Endothelial cell of umbilical vein (primary cell): ENCODE results near the gene ZFYVE28. TPM values are rescaled to one million over a fixed set of nuclear protein-coding genes. Genes with fewer than 3 reads are reported as not detected.

Source experiments
- BruUV-seq: library from RNA; stranded (reverse); fragments of 400-500 nt; replicated peaks from 2 replicates; lab custom pipeline; 2021; lab: Mats Ljungman, UMichigan
- CTCF ChIA-PET: fragments of 300-600, 350-600 bp; sonication (Branson Sonifier 250); formaldehyde crosslinking; loops from one replicate; lab custom pipeline; 2021; ENCODE audit warnings: antibody characterized with exemption, inconsistent platforms; lab: Charles Lee
- POLR2A ChIA-PET: fragments of 300-600, 350-600 bp; sonication (Branson Sonifier 250); formaldehyde crosslinking; loops from one replicate; lab custom pipeline; 2021; ENCODE audit warnings: antibody characterized with exemption, inconsistent platforms; lab: Charles Lee
- DNase-seq: peaks from one replicate; pipeline ENCODE4 v3.0.0-alpha.2; 2011; ENCODE audit warnings: low read depth, low spot score
- FAIRE-seq: peaks from 2 replicates; lab custom pipeline; 2011; peaks lifted over from hg19 to GRCh38; lab: Jason Lieb, UNC
- H2AFZ ChIP-seq: 2 replicates; pipeline ENCODE4 v1.6.0; 2012; ENCODE audit warnings: low read depth, low read length, control low read depth, inconsistent platforms
- H3K27ac ChIP-seq: 2 replicates; pipeline ENCODE4 v1.5.1; 2011; ENCODE audit warnings: low read depth, mild to moderate bottlenecking, control low read depth, low read length, moderate library complexity; ENCODE audit not compliant: insufficient read depth
- H3K27me3 ChIP-seq, 2 experiments: 2 replicates each; pipeline versions ENCODE4 v1.6.0 to v1.6.1; 2011; ENCODE audit warnings: low read length in 2 of 2, mixed read lengths in 1 of 2; ENCODE audit not compliant: control insufficient read depth in 2 of 2, insufficient read depth in 2 of 2
- H3K36me3 ChIP-seq, 2 experiments: 2 replicates in 1 of 2; 3 replicates in 1 of 2; pipeline ENCODE4 v1.5.1; 2011; ENCODE audit warnings: low read length in 2 of 2, mild to moderate bottlenecking in 1 of 2, moderate library complexity in 1 of 2; ENCODE audit not compliant: control insufficient read depth in 2 of 2, insufficient read depth in 2 of 2; ENCODE audit errors: extremely low read depth in 1 of 2
- H3K4me1 ChIP-seq: 3 replicates; pipeline ENCODE4 v1.5.1; 2011; ENCODE audit warnings: mild to moderate bottlenecking, low read length; ENCODE audit not compliant: control insufficient read depth, insufficient read depth; ENCODE audit errors: extremely low read depth
- H3K4me2 ChIP-seq: 2 replicates; pipeline ENCODE4 v1.6.1; 2011; ENCODE audit warnings: low read length, control low read depth, mixed read lengths; ENCODE audit not compliant: insufficient read depth
- H3K4me3 ChIP-seq, 3 experiments: fragments of 200-600 bp in 1 of 3; sonication (generic), shearing (Covaris generic) in 1 of 3; replicated peaks in 1 of 3; 2 replicates each; pipeline ENCODE4 v1.5.1; 2011 to 2016; ENCODE audit warnings: control low read depth in 3 of 3, low read length in 3 of 3, mild to moderate bottlenecking in 2 of 3, inconsistent platforms in 1 of 3, low read depth in 1 of 3, moderate library complexity in 1 of 3; ENCODE audit not compliant: insufficient read depth in 1 of 3
- H3K79me2 ChIP-seq: 2 replicates; pipeline ENCODE4 v1.6.0; 2012; ENCODE audit warnings: low read length, inconsistent platforms; ENCODE audit not compliant: control insufficient read depth, insufficient read depth
- H3K9ac ChIP-seq: replicated peaks from 2 replicates; pipeline ENCODE3; 2011; ENCODE audit warnings: low read length, control low read depth; ENCODE audit not compliant: insufficient read depth; ENCODE audit errors: extremely low read depth
- H3K9me1 ChIP-seq: replicated peaks from 3 replicates; pipeline ENCODE4 v1.6.0; 2011; ENCODE audit warnings: mild to moderate bottlenecking, low read length; ENCODE audit not compliant: control insufficient read depth, insufficient read depth; ENCODE audit errors: extremely low read depth
- H3K9me3 ChIP-seq: replicated peaks from 2 replicates; pipeline ENCODE4 v1.5.1; 2012; ENCODE audit warnings: low read length, inconsistent platforms; ENCODE audit not compliant: control insufficient read depth, insufficient read depth
- H4K20me1 ChIP-seq: replicated peaks from 2 replicates; pipeline ENCODE3; 2011; ENCODE audit warnings: mild to moderate bottlenecking, low read length; ENCODE audit not compliant: control insufficient read depth, insufficient read depth; ENCODE audit errors: extremely low read depth
- EZH2 ChIP-seq: IDR thresholded peaks from 2 replicates; pipeline ENCODE4 v1.6.1; 2012; ENCODE audit warnings: borderline replicate concordance, low read depth, mild to moderate bottlenecking, moderate library complexity, low read length, inconsistent platforms; ENCODE audit not compliant: severe bottlenecking
- FOS ChIP-seq: IDR thresholded peaks from 2 replicates; pipeline ENCODE4 v1.6.1; 2011; ENCODE audit warnings: mild to moderate bottlenecking, low read length, moderate library complexity, borderline replicate concordance; ENCODE audit not compliant: insufficient read depth
- GATA2 ChIP-seq: IDR thresholded peaks from 2 replicates; pipeline ENCODE4 v1.7.0; 2011; ENCODE audit warnings: low read depth, mild to moderate bottlenecking, moderate library complexity, mixed read lengths, low read length; ENCODE audit not compliant: insufficient read length, insufficient read depth
- JUN ChIP-seq: IDR thresholded peaks from 2 replicates; pipeline ENCODE4 v1.6.1; 2011; ENCODE audit warnings: borderline replicate concordance, low read depth; ENCODE audit not compliant: insufficient read length, insufficient read depth
- MYC ChIP-seq: IDR thresholded peaks from one replicate; pipeline ENCODE4 v1.6.1; 2011; ENCODE audit warnings: mild to moderate bottlenecking, low read depth, low read length
- POLR2A ChIP-seq: IDR thresholded peaks from 2 replicates; pipeline ENCODE4 v1.6.1; 2012; ENCODE audit warnings: low read depth, mild to moderate bottlenecking, control low read depth, low read length
- POLR2AphosphoS5 ChIP-seq: IDR thresholded peaks from 2 replicates; pipeline ENCODE4 v1.6.1; 2012; ENCODE audit warnings: low read depth, mild to moderate bottlenecking, control low read depth, low read length, moderate library complexity; ENCODE audit not compliant: insufficient read depth
- dilution Hi-C: fragments of 300-500 bp; cut with MboI; formaldehyde crosslinking; loops from one replicate; pipeline ENCODE4 v1.15.0; 2019; ENCODE audit warnings: low sequenced_read_pairs; ENCODE audit not compliant: extremely low pct_ligation_motif_present
- intact Hi-C: fragments of 100-400 bp; cut with micrococcal nuclease; formaldehyde crosslinking; loops from one replicate; pipeline ENCODE4 v1.10.0; 2022
- polyA plus RNA-seq, 4 experiments: library from polyadenylated mRNA; depleted of rRNA in 3 of 4; stranded (reverse) in 3 of 4; unstranded in 1 of 4; fragments of >200 nt; gene quantifications; 2 replicates each; pipeline versions ENCODE4 v1.2.1 to v1.2.3, GENCODE V29; 2011 to 2012; ENCODE audit warnings: missing spikeins in 1 of 4
- total RNA-seq: library from RNA; stranded (reverse); gene quantifications from 2 replicates; pipeline ENCODE4 v1.2.3, GENCODE V29; 2021
- TF ChIP-seq, protein P1 (sequence below), 2 donors: IDR thresholded peaks; 1 replicate in 1 of 2; 2 replicates in 1 of 2; pipeline ENCODE4 v1.5.1; 2011; ENCODE audit warnings: low read length in 2 of 2, mild to moderate bottlenecking in 2 of 2, moderate library complexity in 2 of 2, control low read depth in 1 of 2, inconsistent platforms in 1 of 2, low read depth in 1 of 2; ENCODE audit not compliant: insufficient read depth in 1 of 2; ENCODE audit errors: extremely low read depth in 1 of 2
- TF ChIP-seq, protein P2 (sequence below): IDR thresholded peaks from 2 replicates; pipeline ENCODE4 v1.6.1; 2011; ENCODE audit not compliant: insufficient read depth, insufficient read length

The ZFYVE28 gene
- total and polyA plus RNA-seq, 2 donors (not counting 3 experiments of a cell fraction or from before 2014, with no cell fraction given) = 5.8 to 7.1 TPM

- BruUV-seq = no TSS peak
- Histone ChIP-seq H2AFZ (no peak overlapping the region), H3K27ac (no peak overlapping the region), H4K20me1 (no peaks in the 10 kb centered on the region), H3K4me2 (no peak overlapping the region), H3K27me3 (no peaks in the 10 kb centered on the region), H3K79me2 (no peaks in the 10 kb centered on the region), H3K9ac (no peak overlapping the region), H3K4me1 (no peaks in the 10 kb centered on the region), H3K9me3 (no peaks in the 10 kb centered on the region), H3K4me3 (no peak overlapping the region), H3K9me1 (no peaks in the 10 kb centered on the region), H3K36me3 (no peaks in the 10 kb centered on the region)
- intact Hi-C loops = no loop called here
- ChIA-PET CTCF (no interaction called here), POLR2A (no interaction called here)
- dilution Hi-C loops = no loop called here
- TF ChIP-seq POLR2AphosphoS5 (no peak), JUN (no peak), POLR2A (no peak), FOS (no peak), GATA2 (no peak), EZH2 (no peak), MYC (no peak)
- TF ChIP-seq, protein P1, sequence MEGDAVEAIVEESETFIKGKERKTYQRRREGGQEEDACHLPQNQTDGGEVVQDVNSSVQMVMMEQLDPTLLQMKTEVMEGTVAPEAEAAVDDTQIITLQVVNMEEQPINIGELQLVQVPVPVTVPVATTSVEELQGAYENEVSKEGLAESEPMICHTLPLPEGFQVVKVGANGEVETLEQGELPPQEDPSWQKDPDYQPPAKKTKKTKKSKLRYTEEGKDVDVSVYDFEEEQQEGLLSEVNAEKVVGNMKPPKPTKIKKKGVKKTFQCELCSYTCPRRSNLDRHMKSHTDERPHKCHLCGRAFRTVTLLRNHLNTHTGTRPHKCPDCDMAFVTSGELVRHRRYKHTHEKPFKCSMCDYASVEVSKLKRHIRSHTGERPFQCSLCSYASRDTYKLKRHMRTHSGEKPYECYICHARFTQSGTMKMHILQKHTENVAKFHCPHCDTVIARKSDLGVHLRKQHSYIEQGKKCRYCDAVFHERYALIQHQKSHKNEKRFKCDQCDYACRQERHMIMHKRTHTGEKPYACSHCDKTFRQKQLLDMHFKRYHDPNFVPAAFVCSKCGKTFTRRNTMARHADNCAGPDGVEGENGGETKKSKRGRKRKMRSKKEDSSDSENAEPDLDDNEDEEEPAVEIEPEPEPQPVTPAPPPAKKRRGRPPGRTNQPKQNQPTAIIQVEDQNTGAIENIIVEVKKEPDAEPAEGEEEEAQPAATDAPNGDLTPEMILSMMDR (IDR thresholded peaks at IDR 0.05; ENCODE audit: extremely low read depth in 1 of 2, insufficient read depth in 1 of 2, low read depth in 1 of 2, low read length in 2 of 2) = no peak
- TF ChIP-seq, protein P2, sequence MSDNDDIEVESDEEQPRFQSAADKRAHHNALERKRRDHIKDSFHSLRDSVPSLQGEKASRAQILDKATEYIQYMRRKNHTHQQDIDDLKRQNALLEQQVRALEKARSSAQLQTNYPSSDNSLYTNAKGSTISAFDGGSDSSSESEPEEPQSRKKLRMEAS = no peak
- DNase-seq = no peak
- FAIRE-seq = no peak
Observed at GRCh38 chr4:2305766-2306501, 112.5 kb downstream of the ZFYVE28 start.
